Panc1 (cell line): ENCODE measurements around the gene ARHGEF37. TPM values are rescaled to one million over a fixed set of nuclear protein-coding genes. Genes with fewer than 3 reads are reported as not detected.

Experiments
- ATAC-seq: fragments of 200-7000 bp; cut with Tn5 transposase; 2 replicates; pipeline ENCODE4 v1.9.1; 2020; ENCODE audit warnings: mild to moderate bottlenecking, moderate library complexity
- BruUV-seq: library from RNA; stranded (reverse); fragments of 400-500 nt; replicated peaks from 2 replicates; lab custom pipeline; 2021; lab: Mats Ljungman, UMichigan
- CTCF ChIA-PET: fragments of 300-600 bp; sonication (Branson Sonifier 250); formaldehyde crosslinking; loops from one replicate; lab custom pipeline; 2022; ENCODE audit warnings: antibody characterized with exemption; lab: Charles Lee
- POLR2A ChIA-PET: fragments of 300-600 bp; sonication (Branson Sonifier 250); formaldehyde crosslinking; loops from one replicate; lab custom pipeline; 2022; ENCODE audit warnings: antibody characterized with exemption; lab: Charles Lee
- DNase-seq: peaks from one replicate; pipeline ENCODE4 v3.0.0-alpha.2; 2010; ENCODE audit warnings: low read depth, low spot score
- H3K27ac ChIP-seq: 2 replicates; pipeline ENCODE4 v1.5.1; 2011; ENCODE audit warnings: mild to moderate bottlenecking, low read length, inconsistent platforms
- H3K27me3 ChIP-seq: fragments of 200-500 bp; sonication (Bioruptor generic); 2 replicates; pipeline ENCODE4 v1.6.0; 2014; ENCODE audit warnings: low read length, inconsistent platforms; ENCODE audit not compliant: control insufficient read depth, insufficient read depth
- H3K36me3 ChIP-seq: fragments of 200-500 bp; sonication (Bioruptor generic); 2 replicates; pipeline ENCODE4 v1.5.1; 2014; ENCODE audit warnings: inconsistent platforms, mild to moderate bottlenecking, low read length, moderate library complexity; ENCODE audit not compliant: control insufficient read depth, insufficient read depth
- H3K4me1 ChIP-seq: 2 replicates; pipeline ENCODE4 v1.5.1; 2011; ENCODE audit warnings: inconsistent platforms, mild to moderate bottlenecking, low read length, moderate library complexity; ENCODE audit not compliant: control insufficient read depth, insufficient read depth
- H3K4me3 ChIP-seq, 2 experiments: 2 replicates each; pipeline ENCODE4 v1.5.1; 2011 to 2012; ENCODE audit warnings: low read depth in 2 of 2, low read length in 2 of 2, mild to moderate bottlenecking in 2 of 2, inconsistent platforms in 1 of 2, moderate library complexity in 1 of 2
- H3K9me3 ChIP-seq: fragments of 200-500 bp; sonication (Bioruptor generic); 2 replicates; pipeline ENCODE4 v1.5.1; 2014; ENCODE audit warnings: low read depth, mild to moderate bottlenecking, inconsistent platforms, low read length, moderate library complexity; ENCODE audit not compliant: control insufficient read depth, insufficient read depth
- POLR2AphosphoS5 ChIP-seq: IDR thresholded peaks from 2 replicates; pipeline ENCODE4 v1.6.1; 2012; ENCODE audit warnings: mild to moderate bottlenecking, low read depth, low read length, moderate library complexity
- SIN3A ChIP-seq: IDR thresholded peaks from 2 replicates; pipeline ENCODE4 v1.6.1; 2012; ENCODE audit warnings: low read depth, mild to moderate bottlenecking, low read length, moderate library complexity, borderline replicate concordance; ENCODE audit not compliant: insufficient read depth
- TCF7L2 ChIP-seq: IDR thresholded peaks from 2 replicates; pipeline ENCODE4 v1.6.1; 2011; ENCODE audit warnings: mild to moderate bottlenecking, low read depth, low read length, inconsistent platforms
- in situ Hi-C: cut with HindIII; loops from 2 replicates; pipeline ENCODE4 v1.10.0; 2016; ENCODE audit warnings: low sequenced_read_pairs, low pct_unique_long_range_greater_than_20kb
- intact Hi-C: fragments of 100-400 bp; cut with micrococcal nuclease; formaldehyde crosslinking; loops from one replicate; pipeline ENCODE4 v1.10.0; 2022; ENCODE audit not compliant: unreplicated experiment
- total RNA-seq: library from RNA; stranded (reverse); gene quantifications from one replicate; pipeline ENCODE4 v1.2.1, GENCODE V29; 2021; ENCODE audit not compliant: unreplicated experiment
- TF ChIP-seq, protein P1 (sequence below): fragments of 450-650 bp; IDR thresholded peaks from 2 replicates; pipeline ENCODE4 v1.5.1; 2017; ENCODE audit warnings: mild to moderate bottlenecking
- TF ChIP-seq, protein P2 (sequence below), 2 experiments: IDR thresholded peaks; 2 replicates each; pipeline ENCODE4 v1.6.1; 2011 to 2012; ENCODE audit warnings: low read depth in 2 of 2, control low read depth in 1 of 2, low read length in 1 of 2, mild to moderate bottlenecking in 1 of 2, moderate library complexity in 1 of 2; ENCODE audit not compliant: insufficient read depth in 1 of 2

The ARHGEF37 gene
- total RNA-seq, 1 experiment from 2014 or later: 3.2 TPM

DNA sequence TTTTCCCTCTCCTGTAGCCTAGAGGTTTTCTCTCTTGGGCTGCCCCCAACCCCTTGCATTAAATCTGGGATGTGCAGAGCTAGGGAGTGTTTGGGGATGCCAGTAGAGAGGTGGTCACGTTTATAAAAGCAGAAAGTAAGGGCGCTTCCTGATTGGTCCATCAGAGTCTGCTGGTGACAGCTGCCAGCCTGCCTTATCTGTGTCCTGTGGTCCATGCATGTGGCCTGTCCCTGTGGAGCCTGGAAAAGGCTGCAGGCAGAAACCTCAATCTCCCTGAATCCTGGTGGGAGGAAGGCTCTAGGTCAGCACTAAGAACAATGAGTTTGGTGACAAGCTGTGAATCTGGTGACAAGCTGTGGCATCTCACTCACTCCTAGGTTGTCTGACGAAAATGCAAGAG, 42.2 kb downstream of the ARHGEF37 start:
- no TSS peak for BruUV-seq

DNA sequence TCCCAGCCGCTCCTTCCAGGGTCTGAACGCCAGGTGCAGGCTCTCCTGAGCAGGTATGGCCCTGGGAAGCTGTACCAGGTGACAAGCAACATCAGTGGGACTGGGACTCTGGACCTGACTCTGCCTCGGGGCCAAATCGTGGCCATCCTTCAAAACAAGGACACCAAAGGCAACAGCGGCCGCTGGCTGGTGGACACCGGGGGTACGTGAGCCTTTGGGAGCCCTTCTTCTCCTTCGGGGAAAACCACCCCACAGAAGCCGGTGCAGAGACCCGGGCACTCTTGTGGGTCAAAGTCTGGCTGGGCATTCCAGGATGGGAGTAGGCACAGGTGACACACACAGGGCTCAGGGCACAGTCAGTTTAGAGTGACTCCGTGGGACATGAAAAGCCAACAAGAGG, 45.8 kb downstream of the ARHGEF37 start:
- Histone ChIP-seq H3K9me3 (no peaks in the 10 kb centered on the region), H3K36me3 (no peaks in the 10 kb centered on the region), H3K4me3 (no peak overlapping the region), H3K27me3 (no peaks in the 10 kb centered on the region), H3K27ac (no peak overlapping the region), H3K4me1 (no peaks in the 10 kb centered on the region)
- ChIA-PET CTCF (no interaction called here), POLR2A (no interaction called here)
- intact Hi-C loops: no loop called here
- no TSS peak for BruUV-seq
- in situ Hi-C loops: no loop called here
- TF ChIP-seq SIN3A (no peak), POLR2AphosphoS5 (no peak), TCF7L2 (no peak)
- TF ChIP-seq, protein P1, sequence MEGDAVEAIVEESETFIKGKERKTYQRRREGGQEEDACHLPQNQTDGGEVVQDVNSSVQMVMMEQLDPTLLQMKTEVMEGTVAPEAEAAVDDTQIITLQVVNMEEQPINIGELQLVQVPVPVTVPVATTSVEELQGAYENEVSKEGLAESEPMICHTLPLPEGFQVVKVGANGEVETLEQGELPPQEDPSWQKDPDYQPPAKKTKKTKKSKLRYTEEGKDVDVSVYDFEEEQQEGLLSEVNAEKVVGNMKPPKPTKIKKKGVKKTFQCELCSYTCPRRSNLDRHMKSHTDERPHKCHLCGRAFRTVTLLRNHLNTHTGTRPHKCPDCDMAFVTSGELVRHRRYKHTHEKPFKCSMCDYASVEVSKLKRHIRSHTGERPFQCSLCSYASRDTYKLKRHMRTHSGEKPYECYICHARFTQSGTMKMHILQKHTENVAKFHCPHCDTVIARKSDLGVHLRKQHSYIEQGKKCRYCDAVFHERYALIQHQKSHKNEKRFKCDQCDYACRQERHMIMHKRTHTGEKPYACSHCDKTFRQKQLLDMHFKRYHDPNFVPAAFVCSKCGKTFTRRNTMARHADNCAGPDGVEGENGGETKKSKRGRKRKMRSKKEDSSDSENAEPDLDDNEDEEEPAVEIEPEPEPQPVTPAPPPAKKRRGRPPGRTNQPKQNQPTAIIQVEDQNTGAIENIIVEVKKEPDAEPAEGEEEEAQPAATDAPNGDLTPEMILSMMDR: no peak
- DNase-seq (no peak), ATAC-seq (no peak)

More for the DNA sequence above, 42.2 kb downstream of the ARHGEF37 start:
- no peak for DNase-seq
- Histone ChIP-seq H3K36me3 (no peaks in the 10 kb centered on the region), H3K27me3 (no peaks in the 10 kb centered on the region), H3K27ac (no peak overlapping the region), H3K9me3 (no peaks in the 10 kb centered on the region), H3K4me1 (peaks cover 5% of the 10 kb centered on the region; the same call in 1 of the 2 replicates), H3K4me3 (no peak overlapping the region)
- ChIA-PET POLR2A (no interaction called here), CTCF (interaction anchor here (0.5 to 0.9 kb wide), 2 partner anchors 13 to 33 kb away, joined by 3 to 4 read pairs; no protein-coding TSS in a partner anchor)
- ATAC-seq: no peak
- in situ Hi-C loops: no loop called here
- intact Hi-C loops: loop anchor here (5.0 kb wide), 1 partner anchor 181 kb away; no protein-coding TSS in a partner anchor
- TF ChIP-seq, protein P2, sequence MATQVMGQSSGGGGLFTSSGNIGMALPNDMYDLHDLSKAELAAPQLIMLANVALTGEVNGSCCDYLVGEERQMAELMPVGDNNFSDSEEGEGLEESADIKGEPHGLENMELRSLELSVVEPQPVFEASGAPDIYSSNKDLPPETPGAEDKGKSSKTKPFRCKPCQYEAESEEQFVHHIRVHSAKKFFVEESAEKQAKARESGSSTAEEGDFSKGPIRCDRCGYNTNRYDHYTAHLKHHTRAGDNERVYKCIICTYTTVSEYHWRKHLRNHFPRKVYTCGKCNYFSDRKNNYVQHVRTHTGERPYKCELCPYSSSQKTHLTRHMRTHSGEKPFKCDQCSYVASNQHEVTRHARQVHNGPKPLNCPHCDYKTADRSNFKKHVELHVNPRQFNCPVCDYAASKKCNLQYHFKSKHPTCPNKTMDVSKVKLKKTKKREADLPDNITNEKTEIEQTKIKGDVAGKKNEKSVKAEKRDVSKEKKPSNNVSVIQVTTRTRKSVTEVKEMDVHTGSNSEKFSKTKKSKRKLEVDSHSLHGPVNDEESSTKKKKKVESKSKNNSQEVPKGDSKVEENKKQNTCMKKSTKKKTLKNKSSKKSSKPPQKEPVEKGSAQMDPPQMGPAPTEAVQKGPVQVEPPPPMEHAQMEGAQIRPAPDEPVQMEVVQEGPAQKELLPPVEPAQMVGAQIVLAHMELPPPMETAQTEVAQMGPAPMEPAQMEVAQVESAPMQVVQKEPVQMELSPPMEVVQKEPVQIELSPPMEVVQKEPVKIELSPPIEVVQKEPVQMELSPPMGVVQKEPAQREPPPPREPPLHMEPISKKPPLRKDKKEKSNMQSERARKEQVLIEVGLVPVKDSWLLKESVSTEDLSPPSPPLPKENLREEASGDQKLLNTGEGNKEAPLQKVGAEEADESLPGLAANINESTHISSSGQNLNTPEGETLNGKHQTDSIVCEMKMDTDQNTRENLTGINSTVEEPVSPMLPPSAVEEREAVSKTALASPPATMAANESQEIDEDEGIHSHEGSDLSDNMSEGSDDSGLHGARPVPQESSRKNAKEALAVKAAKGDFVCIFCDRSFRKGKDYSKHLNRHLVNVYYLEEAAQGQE (IDR thresholded peaks at IDR 0.05; ENCODE audit: insufficient read depth in 1 of 2, low read depth in 2 of 2, low read length in 1 of 2): no peak
- TF ChIP-seq TCF7L2: no peak
- TF ChIP-seq POLR2AphosphoS5: no peak
- TF ChIP-seq, protein P1: no peak
